Fibroblast of the aortic adventitia (primary cell): ENCODE results near the gene CYLD. TPM values are rescaled to one million over a fixed set of nuclear protein-coding genes. Genes with fewer than 3 reads are reported as not detected.

Experiments used
- DNase-seq: peaks from one replicate; pipeline ENCODE4 v3.0.0-alpha.2; 2010; ENCODE audit warnings: low read depth
- H3K4me3 ChIP-seq: 2 replicates; pipeline ENCODE4 v1.5.1; 2011; ENCODE audit warnings: low read depth, mild to moderate bottlenecking, control low read depth, low read length, moderate library complexity
- total RNA-seq: library from RNA; depleted of rRNA; stranded (reverse); fragments of >200 nt; gene quantifications from 2 replicates; pipeline ENCODE4 v1.2.3, GENCODE V29; 2012; ENCODE audit warnings: low replicate concordance
- TF ChIP-seq, protein P1 (sequence below): IDR thresholded peaks from 2 replicates; pipeline ENCODE4 v1.5.1; 2011; ENCODE audit warnings: mild to moderate bottlenecking, low read length, control low read depth, inconsistent platforms; ENCODE audit not compliant: insufficient read depth

Gene CYLD
- total RNA-seq, 1 donor, result 62.6 TPM

DNA sequence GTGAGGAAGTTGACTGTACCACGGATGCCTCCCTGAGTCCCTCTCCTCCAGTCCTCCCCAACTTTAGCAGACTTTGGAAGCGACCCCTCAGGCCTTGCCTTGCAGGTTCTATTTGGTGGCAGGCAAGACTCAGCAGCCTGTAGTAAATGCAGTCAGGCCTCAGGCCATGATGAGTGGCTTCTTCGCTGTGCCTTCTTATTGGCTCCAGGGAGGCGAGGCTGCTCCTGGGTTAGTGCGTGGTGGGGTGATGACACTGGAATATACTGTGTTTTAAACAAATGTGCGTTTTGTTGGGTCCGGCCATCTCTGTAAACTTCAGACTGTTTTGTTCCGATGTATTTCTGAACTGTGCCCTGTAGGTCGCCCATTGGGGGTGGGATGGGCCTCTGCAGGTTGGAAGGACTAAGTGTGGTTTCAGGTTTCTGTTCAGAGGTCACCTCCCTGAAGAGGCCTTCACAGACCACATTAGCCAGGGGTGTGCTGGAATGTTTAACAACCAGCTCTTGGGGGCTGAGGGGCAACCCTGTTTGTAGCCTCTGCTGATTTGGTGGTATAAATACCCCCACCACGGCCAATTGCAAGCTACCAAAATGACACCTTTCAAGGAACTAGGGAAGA is 62.5 kb downstream of the CYLD start:
- DNase-seq, result no peak
- TF ChIP-seq, protein P1, sequence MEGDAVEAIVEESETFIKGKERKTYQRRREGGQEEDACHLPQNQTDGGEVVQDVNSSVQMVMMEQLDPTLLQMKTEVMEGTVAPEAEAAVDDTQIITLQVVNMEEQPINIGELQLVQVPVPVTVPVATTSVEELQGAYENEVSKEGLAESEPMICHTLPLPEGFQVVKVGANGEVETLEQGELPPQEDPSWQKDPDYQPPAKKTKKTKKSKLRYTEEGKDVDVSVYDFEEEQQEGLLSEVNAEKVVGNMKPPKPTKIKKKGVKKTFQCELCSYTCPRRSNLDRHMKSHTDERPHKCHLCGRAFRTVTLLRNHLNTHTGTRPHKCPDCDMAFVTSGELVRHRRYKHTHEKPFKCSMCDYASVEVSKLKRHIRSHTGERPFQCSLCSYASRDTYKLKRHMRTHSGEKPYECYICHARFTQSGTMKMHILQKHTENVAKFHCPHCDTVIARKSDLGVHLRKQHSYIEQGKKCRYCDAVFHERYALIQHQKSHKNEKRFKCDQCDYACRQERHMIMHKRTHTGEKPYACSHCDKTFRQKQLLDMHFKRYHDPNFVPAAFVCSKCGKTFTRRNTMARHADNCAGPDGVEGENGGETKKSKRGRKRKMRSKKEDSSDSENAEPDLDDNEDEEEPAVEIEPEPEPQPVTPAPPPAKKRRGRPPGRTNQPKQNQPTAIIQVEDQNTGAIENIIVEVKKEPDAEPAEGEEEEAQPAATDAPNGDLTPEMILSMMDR, result no peak
- H3K4me3 ChIP-seq, result no peak overlapping the region

DNA sequence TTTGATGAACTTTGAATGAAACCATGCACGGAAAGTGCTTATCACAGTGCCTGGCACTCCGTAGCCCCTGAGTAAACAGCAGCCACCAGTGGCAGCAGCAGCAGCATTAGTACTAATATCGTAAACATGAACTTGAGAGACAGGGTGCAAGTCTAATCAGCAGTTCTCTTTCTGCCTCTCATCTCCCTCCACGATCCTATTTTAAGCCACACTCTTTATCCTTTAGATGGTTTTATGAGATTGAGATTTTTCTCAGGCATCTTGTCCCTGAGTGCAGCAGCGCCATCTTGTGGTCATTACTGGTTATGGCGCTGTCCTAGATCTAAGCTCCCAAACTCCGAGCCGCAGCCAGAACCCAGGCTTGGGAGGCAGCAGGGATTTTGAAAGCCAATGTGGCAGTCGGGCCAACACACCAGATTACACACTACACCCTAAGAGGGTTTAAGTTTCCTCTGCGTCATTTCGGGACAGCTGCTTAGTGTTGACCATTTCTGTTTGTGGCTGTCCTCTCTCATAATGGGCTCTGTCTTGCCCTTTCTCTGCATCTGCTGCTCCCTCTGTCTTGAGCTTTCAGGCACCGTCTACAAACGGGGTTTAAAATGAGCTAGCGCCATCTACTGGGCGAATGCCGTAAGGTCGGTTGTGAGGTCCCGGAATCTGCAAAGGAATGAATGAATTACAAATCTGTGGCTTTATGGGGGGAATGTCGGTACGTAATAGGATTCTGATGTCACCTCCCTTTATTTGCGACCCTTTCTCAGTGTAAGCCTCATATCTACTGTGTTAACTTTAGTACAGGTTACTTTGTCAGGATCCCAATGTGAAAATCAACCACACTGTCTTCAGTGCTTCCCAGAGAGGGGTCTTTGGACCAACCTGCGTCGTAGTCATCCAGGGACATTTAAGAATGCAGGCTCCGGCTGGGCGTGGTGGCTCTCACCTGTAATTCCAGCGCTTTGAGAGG is 64.5 kb downstream of the CYLD start:
- H3K4me3 ChIP-seq, result peak overlapping the region; percentile 67
- peak; percentile 95 for DNase-seq
- TF ChIP-seq, protein P1, result peak; percentile 92

DNA sequence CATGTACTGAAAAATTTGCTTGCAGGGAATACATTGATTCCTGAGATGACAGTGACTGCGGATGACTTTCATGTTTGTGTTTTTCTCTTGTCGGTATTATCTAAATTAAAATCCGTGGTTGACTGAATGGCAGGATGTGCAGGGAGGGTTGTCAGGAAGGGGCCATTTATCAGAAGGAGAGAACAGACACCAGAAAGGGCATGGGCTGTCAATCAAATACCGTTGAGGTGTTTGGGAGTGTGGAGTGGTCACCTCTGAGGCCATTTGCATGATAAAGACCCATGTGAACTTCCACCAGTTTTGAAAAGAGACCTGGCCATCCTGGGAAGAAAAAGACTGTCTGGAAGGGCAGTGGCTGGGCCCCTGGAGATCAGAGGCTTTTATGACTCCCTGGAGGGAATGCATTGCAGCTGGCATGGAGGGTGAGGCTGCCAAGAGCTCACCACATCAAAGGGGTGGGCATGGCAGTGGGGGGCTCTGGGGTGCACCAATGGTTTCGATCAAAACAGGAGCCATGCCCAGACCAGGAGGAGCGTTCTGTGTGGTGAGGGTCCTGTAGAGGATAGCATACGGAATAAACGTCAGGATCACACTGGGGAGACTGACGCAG is 67.1 kb downstream of the CYLD start:
- no peak for DNase-seq
- TF ChIP-seq, protein P1, result no peak
- H3K4me3 ChIP-seq, result no peak overlapping the region

DNA sequence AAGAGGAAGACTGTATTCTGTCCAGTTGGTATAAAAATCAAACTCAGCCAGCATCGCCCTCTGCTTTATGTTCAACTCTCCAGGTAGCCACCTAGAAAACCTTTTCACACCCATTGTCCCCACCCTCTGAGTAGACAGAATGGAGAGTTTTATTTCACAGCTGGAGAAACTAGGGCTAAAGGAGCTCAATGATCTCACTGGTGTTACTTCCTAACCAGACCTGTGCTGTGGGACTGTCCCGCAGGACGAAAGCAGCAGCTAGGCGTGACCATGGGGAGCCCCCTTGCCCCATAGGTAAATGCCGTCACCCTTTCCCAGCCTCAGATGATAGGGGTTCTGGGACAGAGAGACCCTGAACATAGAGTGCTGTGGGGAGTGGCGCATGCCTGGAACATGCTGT is 67.7 kb downstream of the CYLD start:
- TF ChIP-seq, protein P1, result no peak
- no peak for DNase-seq

DNA sequence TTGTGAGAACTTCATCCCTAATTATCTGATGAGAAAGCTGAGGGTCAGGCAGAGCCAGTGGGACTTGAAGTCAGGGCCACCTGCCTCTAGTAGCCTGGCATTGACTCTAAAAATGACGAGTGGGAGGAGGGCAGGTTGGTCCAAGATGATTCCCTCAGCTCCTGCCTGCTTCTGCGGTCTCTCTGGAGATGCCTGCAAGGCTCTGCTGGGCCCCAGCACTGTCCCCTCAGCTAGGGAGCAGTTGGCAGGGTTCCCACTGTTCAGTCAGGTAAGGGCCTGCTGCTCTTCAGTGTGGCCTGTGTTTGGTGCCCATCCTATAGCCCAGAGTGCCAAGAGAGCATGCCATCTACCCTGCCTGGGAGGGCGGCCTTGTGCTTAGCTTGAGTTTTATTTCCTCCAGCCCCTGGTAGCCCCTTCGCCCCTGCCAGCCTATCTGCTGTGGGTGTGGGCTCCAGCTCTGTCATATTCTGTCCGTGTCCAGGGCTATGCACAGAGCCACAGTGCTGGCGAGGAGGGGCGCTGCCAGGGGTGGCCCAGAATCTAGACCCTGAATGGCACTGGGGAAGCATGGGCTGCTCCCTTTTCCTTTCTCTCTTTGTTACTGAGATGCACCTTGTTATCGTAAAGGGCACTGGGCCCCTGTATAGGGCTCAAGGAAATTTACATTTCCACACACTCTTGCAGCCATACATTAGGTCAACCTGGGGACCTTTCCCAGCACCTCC is 68.5 kb downstream of the CYLD start:
- no peak for DNase-seq
- TF ChIP-seq, protein P1, result no peak
- H3K4me3 ChIP-seq, result no peak overlapping the region

More for the DNA sequence above, 67.7 kb downstream of the CYLD start:
- H3K4me3 ChIP-seq, result no peak overlapping the region

DNA sequence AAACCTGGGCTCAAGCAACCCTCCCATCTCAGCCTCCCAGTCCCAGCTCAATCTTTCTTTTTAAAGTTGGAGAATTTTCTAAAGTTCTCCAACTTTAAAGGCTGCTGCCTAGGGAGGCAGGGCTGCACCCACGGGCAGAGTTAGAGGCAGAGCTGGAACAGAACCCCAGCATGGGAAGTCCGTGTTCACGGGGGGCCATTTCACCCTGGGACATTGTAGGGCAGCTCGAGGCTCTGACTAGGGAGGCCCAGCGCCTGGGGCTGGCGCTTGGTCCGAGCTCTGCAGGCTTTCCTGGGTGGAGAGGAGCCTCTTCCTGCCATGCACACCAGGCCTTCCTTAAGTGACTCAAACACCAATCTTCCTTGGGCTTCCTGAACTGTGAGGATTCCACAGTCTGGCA is 70.2 kb downstream of the CYLD start:
- TF ChIP-seq, protein P1, result no peak
- no peak for DNase-seq

More for the DNA sequence above, 70.2 kb downstream of the CYLD start:
- H3K4me3 ChIP-seq, result no peak overlapping the region
